NCI-H1092 (cell line): ENCODE data around the gene APCDD1.

Experiments used
- DNase-seq: peaks from one replicate; lab custom pipeline; 2025; lab: John Stamatoyannopoulos, UW

APCDD1 gene

DNA sequence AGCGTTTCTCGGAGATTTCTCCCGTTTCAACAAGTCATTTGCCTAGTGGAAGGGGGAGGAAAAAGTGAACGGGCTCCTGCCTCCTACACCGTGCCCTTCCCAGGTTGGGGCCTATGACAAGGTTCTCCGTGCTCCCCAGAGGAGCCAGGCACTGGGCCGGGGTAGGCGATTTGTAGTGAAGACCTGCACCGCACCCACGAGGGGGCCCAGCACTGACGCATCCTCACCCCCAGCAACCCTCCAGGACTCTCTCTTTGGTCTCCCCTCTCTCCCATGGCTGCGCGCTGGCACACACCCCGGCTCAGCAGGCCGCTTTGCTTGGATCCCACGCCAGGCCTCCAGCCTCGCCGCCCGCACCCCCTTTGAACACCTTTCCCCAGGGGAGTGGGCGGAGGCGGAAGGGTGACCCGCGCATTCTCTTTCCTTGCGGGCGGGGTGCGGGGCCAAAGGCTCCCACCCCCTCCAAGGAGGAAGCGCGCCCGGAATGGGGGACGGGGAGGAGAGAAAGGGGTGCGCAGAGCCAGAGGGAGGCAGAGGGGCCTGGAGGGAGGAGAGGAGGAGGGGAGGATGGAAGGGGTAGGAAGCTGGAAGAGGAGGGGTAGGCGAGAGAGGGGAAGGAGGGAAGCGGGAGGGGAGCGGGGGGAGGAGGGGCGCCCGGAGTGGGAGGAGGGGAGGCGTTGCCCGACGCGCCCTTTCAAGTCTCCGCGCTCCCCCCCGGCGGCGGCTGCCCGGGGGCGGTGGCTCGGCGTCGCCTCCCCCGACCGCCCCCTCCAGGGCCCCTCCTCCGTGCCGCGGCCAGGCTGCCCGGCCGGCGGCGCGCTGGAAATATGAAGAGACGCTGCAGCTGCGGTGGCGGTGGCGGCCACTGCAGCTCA, at the start of gene APCDD1:
APCDD1 (plus strand) TSS at position 830 of the 875 bp plus-strand sequence. CDS start 347 bp downstream, outside the sequence.
- DNase-seq = peak; percentile 4

GRCh38 chr18:10405014-10405493, 49.4 kb upstream of the APCDD1 start:
- no peak for DNase-seq

DNA sequence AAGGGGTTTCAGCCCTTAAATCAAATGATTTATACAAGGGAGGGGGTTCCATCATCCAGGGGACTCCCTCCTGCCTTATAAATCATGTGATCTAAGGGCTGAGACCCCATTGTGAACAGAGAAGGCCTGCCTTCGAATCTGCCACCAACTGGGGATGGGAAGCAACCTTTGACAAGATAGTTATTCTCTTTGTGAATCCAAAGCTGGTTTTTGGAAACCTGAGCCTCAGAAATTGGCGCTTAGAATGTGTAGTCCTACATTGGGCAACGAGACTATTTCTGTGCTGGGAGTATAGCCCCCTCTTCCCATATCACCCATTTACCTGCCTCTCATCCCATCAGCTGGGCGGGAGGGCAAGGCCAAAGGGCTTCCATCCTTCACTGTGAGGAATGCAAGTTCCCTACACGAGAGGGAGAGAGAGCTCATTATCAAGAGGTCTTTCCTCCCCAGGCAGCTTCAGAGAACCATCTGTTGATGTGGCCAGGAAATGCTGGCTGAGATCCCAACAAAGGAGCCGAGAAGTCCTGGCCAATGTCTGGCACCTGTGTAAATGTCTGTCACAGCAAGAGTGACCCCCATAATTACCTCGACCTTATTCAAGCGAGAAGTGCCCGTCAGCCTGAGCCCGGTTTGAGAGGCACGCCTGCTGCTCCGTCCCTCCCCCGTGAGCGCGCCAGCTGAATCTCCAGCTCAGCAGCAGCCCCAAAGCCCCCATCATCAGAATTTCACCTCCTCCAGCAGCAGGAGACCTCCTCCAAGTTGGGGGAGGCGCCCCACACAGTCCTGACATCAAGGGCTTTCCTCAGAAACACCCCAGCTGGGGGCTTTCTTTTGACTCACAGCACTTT, 48.4 kb upstream of the APCDD1 start:
- DNase-seq = peak; percentile 85

- no peak for DNase-seq
These were observed 46.3 kb upstream of the APCDD1 start for GRCh38 chr18:10408131-10408530.

DNA sequence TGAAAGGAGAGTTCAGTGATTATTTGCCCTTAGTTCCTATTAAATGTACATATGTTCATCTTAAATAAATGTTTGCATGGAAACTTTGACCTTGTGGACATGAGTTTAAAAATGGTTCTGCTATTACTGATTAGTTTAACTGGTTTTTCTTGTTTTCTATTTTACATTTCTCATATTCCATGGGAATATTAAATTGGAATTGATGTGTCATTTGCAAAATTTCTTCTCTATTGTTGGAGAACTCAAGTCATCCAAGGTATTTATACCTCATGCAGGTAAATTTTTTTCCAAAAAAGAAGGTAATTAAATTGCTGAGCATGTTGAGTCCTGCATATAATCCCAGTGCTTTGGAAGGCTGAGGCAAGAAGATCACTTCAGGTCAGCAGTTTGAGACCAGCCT, 45.4 kb upstream of the APCDD1 start:
- DNase-seq = no peak

GRCh38 chr18:10410472-10411308, 43.7 kb upstream of the APCDD1 start:
- DNase-seq = no peak

GRCh38 chr18:10412933-10413332, 41.5 kb upstream of the APCDD1 start:
- DNase-seq = no peak

DNA sequence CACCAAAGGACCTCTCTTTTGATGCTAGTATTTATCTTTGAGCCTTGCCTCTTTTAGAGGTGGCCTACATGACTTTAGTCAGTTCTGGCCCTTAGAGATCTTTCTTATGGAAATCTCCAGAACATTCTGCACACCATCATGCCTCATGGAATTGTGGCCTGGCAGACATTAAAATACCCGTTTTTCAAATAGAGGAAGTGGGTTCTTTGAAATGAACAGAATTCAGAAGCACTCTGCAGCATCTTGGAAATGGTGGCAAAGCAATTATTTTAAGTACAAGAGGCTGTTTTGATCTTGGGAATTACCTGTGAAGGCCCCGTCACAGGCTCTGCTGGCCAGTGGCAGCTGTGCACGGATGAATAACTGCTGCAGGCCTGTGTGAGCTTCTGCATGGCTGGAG, 40.7 kb upstream of the APCDD1 start:
- DNase-seq = no peak

- DNase-seq = no peak
These were observed 40.1 kb upstream of the APCDD1 start for GRCh38 chr18:10414293-10414842.

DNA sequence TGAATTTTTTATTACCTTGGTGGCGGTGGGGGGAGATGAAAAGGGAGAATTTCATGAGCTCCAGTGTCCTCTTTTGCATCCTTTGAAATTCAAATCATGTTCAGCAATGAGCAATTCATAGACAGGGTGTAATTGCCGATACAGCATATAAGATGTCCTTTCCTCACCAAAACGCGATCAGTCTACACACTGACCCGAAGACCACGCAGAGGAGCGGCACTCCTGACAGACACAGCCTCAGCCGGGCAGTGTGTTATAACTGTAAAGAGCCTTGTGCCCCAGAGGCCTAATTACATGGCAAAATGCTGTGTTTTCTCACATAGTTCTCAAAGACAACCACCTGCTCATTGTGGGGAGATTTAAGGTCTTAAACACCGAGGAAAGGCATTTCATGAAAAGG, 38.4 kb upstream of the APCDD1 start:
- DNase-seq = no peak

GRCh38 chr18:10417191-10417590, 37.2 kb upstream of the APCDD1 start:
- no peak for DNase-seq

DNA sequence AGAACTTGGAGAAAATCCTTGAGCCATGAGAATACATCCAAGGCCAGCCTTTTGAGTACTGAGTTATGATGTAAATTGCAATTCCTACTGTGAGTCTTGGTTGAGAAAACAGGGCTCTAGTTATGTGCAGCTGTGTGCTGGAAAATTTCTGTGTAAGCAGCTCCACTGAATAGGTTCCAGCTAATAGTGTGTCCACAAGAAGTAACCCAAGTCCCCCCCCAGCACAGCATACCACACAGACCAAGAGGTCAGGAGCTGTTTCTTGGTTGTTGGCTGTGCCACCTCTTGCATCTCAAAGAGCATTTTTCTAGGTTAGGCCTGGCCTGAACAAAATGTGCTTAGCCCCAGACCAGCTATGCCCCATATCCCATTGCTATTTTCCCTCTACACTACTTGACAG, 36.8 kb upstream of the APCDD1 start:
- DNase-seq = no peak

GRCh38 chr18:10418836-10419235, 35.6 kb upstream of the APCDD1 start:
- no peak for DNase-seq

- no peak for DNase-seq
These were observed 34.9 kb upstream of the APCDD1 start for GRCh38 chr18:10419420-10420103.

- no peak for DNase-seq
These were observed 33.7 kb upstream of the APCDD1 start for GRCh38 chr18:10420561-10421352.

DNA sequence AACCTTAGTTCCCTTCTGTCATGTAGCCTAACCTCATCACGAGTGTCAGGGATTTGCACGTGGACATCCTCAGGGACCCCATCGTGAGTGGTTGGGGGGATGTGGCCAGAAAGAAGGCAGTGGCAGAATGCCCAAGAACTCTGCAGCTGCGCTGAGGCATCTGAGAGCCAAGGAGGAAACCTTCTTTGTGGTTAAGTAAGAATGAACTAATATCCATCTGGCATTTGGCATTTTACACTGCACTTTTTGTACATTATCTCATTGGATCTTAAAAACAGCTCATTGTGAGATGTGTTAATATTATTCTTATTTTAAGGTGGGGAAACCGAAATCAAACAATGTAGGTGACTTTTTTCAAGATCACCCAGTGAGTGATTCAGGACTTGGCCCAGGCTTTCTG, 32.6 kb upstream of the APCDD1 start:
- no peak for DNase-seq

DNA sequence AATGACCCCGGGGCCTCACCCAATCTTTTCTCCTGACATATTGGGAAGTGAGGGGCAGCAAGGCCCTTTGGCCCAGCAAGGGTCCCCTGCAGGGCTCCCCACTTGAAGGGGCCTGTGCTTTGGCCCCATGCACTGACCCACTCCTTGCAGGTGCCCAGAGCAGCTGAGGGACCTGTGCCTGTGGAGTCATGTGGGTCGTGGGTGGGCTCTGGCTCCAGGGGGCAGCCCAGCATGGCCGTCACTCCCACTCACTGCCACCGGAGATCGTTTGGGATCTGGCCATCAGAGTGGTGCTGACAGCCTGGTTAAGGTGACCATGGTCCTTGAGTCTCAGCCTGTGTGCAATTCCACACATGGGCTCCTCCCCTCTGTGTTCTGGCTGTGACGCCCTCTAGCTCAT, 31.7 kb upstream of the APCDD1 start:
- DNase-seq = no peak

DNA sequence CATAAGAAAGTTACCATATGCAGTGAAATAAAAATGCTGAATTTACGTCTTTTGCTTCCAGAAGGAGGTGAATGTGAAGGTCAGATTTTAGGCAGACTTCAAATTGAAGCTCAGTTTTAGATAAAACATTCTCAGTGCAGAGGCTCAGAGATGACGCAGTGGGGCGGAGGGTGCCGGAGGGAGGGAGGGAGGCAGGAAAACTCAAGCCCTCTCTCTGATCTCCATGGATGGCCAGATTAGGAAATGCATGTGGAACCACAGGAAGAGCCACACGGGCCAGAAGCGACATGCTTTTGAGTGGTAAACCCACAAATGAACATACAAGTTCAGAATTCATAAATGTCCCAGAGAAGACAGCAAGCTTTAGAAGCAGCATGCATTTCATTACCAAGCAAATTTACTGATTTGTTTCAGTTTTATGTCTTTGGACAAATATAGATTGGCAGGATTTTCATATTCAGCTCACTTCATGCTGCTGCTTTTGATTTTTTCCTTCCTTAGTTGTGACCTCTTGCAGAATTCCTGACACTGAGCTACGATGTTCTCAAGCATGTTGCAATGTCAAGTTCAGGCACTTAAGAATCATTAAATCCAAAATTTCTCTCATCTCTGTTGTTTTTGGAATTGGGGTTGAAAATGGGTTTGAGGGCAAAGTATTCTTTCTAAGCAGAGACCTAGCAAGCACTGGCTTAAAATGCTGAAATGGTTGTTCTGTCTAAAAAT, 29.7 kb upstream of the APCDD1 start:
- no peak for DNase-seq

GRCh38 chr18:10430677-10431076, 23.8 kb upstream of the APCDD1 start:
- DNase-seq = no peak

- DNase-seq = no peak
These were observed 22.8 kb upstream of the APCDD1 start for GRCh38 chr18:10431680-10432079.
